ENCODE results near the gene FRMD4B.

DNA sequence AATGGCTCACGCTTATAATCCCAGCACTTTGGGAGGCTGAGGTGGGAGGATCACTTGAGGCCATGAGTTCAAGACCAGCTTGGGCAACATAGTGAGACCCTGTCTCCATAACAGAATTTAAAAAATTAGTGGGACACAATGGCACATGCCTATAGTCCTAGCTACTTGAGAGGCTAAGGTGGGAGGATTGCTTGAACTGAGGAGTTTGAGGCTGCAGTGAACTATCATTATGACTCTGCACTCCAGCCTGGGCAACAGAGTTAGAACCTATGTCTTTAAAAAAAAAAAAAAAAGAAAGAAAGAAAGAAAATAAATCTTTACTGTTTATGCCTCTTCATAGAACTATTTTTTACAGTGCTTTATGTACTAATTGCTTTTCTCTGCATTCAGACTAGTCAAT, 178.9 kb downstream of the FRMD4B start:
- TF ChIP-seq CTCF (IDR thresholded peaks at IDR 0.05) (no peak), POLR2A (IDR thresholded peaks at IDR 0.05) (no peak)

Data from adrenal gland (tissue), 5 donors.